Measurements from ENCODE around the gene MCMBP.

The MCMBP gene

DNA sequence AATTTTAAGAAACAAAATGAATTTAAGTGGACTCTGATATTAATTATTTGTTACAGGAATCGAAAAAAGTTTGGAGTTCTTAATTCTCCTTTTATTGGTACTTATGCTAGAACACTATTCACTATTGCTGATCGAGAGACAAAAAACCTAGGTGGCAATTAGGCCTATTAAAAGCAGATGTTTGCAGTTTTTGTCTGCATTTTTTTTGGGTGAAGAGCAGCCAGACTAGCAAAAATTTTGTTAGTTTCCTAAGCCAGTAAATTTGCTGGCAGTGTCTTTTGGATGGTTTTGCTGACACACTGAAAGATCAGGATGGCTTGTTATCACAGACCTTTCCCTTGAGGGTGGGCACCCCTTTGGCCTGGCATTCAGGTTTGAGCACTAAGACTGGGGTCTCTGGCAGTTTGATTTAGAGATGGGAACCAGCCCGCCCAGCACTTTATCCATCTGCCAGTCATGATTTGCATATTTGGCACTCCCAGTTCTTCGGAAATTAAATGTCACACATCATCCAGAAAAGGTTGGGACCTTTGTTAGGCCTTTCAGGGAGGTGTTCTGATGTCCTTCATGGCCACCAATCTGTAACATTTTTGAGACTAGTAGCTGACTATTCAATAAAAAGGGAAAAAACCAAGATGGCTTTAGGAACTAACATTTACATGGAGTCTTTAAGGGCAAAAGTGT lies 89.5 kb downstream of the MCMBP start:
- no peak for DNase-seq (ENCODE audit: low read depth)

DNA sequence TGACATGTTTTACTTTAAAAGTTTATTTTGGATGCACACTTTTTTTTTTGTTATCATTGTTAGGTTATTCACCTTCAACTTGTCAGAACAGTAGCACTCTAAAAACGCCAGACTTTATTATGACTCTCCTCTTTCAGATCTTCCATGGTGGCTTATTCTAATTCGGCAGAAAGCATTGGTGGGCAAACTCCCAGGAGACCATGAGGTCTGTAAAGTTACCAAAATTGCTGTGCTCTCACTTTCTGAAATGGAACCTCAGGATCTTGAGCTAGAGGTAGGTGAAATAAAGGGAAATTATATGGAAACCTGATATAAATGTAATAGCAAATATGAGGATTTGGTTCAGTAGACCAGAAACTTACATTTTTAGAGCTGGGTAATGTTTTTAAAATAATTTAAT lies 91.1 kb downstream of the MCMBP start:
- no peak for DNase-seq (ENCODE audit: low read depth)

DNA sequence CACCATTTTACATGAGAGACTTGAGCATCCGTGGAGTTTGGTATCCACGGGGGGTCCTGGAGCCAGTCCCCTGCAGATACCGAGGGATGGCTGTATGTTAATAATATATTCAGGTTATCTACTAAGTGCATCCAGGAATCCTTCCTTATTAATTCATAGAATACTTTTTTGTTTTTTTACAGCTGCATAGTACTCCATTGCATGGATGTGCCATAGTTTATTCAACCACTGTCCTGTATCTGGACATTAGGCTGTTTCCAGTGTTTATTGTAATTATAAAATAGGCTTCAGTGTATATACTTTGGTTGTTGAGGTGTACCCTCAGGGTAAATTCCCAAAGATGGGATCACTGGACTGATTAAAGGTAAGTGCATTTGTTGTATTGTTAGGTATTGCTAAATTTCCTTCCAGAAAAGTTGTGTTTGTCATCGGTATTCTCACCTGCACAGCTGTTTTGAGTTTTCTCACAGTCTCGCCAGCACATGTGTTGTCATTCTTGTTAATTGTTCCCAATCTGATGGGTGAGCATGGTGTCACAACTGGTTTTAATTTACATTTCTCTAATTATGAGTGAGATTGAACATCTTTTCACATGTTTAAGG lies 91.7 kb downstream of the MCMBP start:
- DNase-seq (ENCODE audit: low read depth), result no peak

Data from HS-5 (cell line).